A549 (cell line): Measurements from ENCODE around the gene SNAI3.

Experiments used
- CTCF ChIP-seq: fragments of >200 bp; sonication (Bioruptor Twin); formaldehyde crosslinking; IDR thresholded peaks from 3 replicates; pipeline ENCODE4 v1.5.1; 2016
- KDM5A ChIP-seq: fragments of 200-600 bp; sonication (generic); IDR thresholded peaks from 2 replicates; pipeline ENCODE4 v1.6.1; 2016; ENCODE audit warnings: antibody characterized with exemption, mild to moderate bottlenecking
- MAFK ChIP-seq: fragments of 450-650 bp; IDR thresholded peaks from 2 replicates; pipeline ENCODE4 v1.6.1; 2014; ENCODE audit not compliant: partially characterized antibody
- MYC ChIP-seq: IDR thresholded peaks from 2 replicates; pipeline ENCODE4 v1.6.1; 2012; ENCODE audit warnings: mild to moderate bottlenecking, inconsistent platforms, low read length, improper control_type of control experiment, borderline replicate concordance
- POLR2A ChIP-seq: IDR thresholded peaks from 2 replicates; pipeline ENCODE4 v1.6.1; 2012; ENCODE audit warnings: mild to moderate bottlenecking, low read length
- POLR2AphosphoS2 ChIP-seq: conservative IDR thresholded peaks from 2 replicates; pipeline ENCODE4 v1.6.1; 2012; ENCODE audit warnings: low read length, improper control_type of control experiment, inconsistent platforms
- ZFP36 ChIP-seq: fragments of 450-650 bp; IDR thresholded peaks from 2 replicates; pipeline ENCODE4 v1.6.1; 2014; ENCODE audit warnings: borderline replicate concordance; ENCODE audit not compliant: partially characterized antibody
- TF ChIP-seq, protein P1 (sequence below): fragments of 450-650 bp; IDR thresholded peaks from 2 replicates; pipeline ENCODE4 v1.6.1; 2014; ENCODE audit warnings: antibody characterized with exemption

- TF ChIP-seq MYC (no peak), MAFK (no peak), CTCF (no peak), ZFP36 (no peak), POLR2AphosphoS2 (no peak), KDM5A (no peak), POLR2A (no peak)
- TF ChIP-seq, protein P1, sequence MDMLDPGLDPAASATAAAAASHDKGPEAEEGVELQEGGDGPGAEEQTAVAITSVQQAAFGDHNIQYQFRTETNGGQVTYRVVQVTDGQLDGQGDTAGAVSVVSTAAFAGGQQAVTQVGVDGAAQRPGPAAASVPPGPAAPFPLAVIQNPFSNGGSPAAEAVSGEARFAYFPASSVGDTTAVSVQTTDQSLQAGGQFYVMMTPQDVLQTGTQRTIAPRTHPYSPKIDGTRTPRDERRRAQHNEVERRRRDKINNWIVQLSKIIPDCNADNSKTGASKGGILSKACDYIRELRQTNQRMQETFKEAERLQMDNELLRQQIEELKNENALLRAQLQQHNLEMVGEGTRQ: no peak
These were observed 53.7 kb downstream of the SNAI3 start for GRCh38 chr16:88632587-88632930.
